Fibroblast of lung (primary cell): ENCODE data around the gene TSHZ2. TPM values are rescaled to one million over a fixed set of nuclear protein-coding genes. Genes with fewer than 3 reads are reported as not detected.

Source experiments
- DNase-seq, 2 donors: peaks; one replicate each; pipeline versions ENCODE4 v3.0.0 to v3.0.0-alpha.2; 2010; ENCODE audit warnings: low read depth in 2 of 2
- H2AFZ ChIP-seq: 2 replicates; pipeline ENCODE4 v1.5.1; 2012; ENCODE audit warnings: low read length, control low read depth, inconsistent platforms
- H3K27ac ChIP-seq: 2 replicates; pipeline ENCODE4 v1.5.1; 2011; ENCODE audit warnings: low read length, control low read depth; ENCODE audit not compliant: insufficient read depth
- H3K27me3 ChIP-seq: 2 replicates; pipeline ENCODE4 v1.5.1; 2011; ENCODE audit warnings: mild to moderate bottlenecking, low read length; ENCODE audit not compliant: control insufficient read depth, insufficient read depth
- H3K36me3 ChIP-seq: 2 replicates; pipeline ENCODE4 v1.5.1; 2011; ENCODE audit warnings: low read length; ENCODE audit not compliant: control insufficient read depth, insufficient read depth
- H3K4me1 ChIP-seq: 2 replicates; pipeline ENCODE4 v1.5.1; 2011; ENCODE audit warnings: low read length; ENCODE audit not compliant: control insufficient read depth, insufficient read depth; ENCODE audit errors: extremely low read depth
- H3K4me2 ChIP-seq: 2 replicates; pipeline ENCODE4 v1.5.1; 2011; ENCODE audit warnings: low read length, control low read depth; ENCODE audit not compliant: insufficient read depth; ENCODE audit errors: extremely low read depth
- H3K4me3 ChIP-seq, 4 experiments: fragments of 200-600 bp in 1 of 4; sonication (generic) in 1 of 4; replicated peaks in 1 of 4; 2 replicates each; pipeline ENCODE4 v1.5.1; 2011 to 2016; ENCODE audit warnings: low read length in 4 of 4, low read depth in 3 of 4, mild to moderate bottlenecking in 3 of 4, control low read depth in 2 of 4, inconsistent platforms in 1 of 4, mixed read lengths in 1 of 4; ENCODE audit not compliant: insufficient read depth in 1 of 4; ENCODE audit errors: control extremely low read depth in 1 of 4
- H3K79me2 ChIP-seq: 2 replicates; pipeline ENCODE4 v1.5.1; 2012; ENCODE audit warnings: mild to moderate bottlenecking, low read length, inconsistent platforms; ENCODE audit not compliant: control insufficient read depth, insufficient read depth
- H3K9ac ChIP-seq: 2 replicates; pipeline ENCODE4 v1.5.1; 2011; ENCODE audit warnings: mild to moderate bottlenecking, low read length, control low read depth; ENCODE audit not compliant: insufficient read depth
- H3K9me3 ChIP-seq: 2 replicates; pipeline ENCODE4 v1.5.1; 2012; ENCODE audit warnings: low read depth, low read length; ENCODE audit not compliant: control insufficient read depth, insufficient read depth
- H4K20me1 ChIP-seq: 2 replicates; pipeline ENCODE4 v1.5.1; 2011; ENCODE audit warnings: low read length; ENCODE audit not compliant: control insufficient read depth, insufficient read depth; ENCODE audit errors: extremely low read depth
- EZH2 ChIP-seq: IDR thresholded peaks from 2 replicates; pipeline ENCODE4 v1.5.1; 2012; ENCODE audit warnings: low read length, control low read depth, mild to moderate bottlenecking; ENCODE audit errors: missing control alignments
- polyA plus RNA-seq, 2 donors: library from polyadenylated mRNA; depleted of rRNA in 1 of 2; stranded (reverse) in 1 of 2; unstranded in 1 of 2; fragments of >200 nt; gene quantifications; 2 replicates each; pipeline ENCODE4 v1.2.1, GENCODE V29; 2011 to 2012; ENCODE audit warnings: missing spikeins in 1 of 2
- total RNA-seq: library from RNA; depleted of rRNA; stranded (reverse); fragments of >200 nt; gene quantifications from 2 replicates; pipeline ENCODE4 v1.2.1, GENCODE V29; 2014
- TF ChIP-seq, protein P1 (sequence below), 2 donors: IDR thresholded peaks in 1 of 2; conservative IDR thresholded peaks in 1 of 2; 1 replicate in 1 of 2; 2 replicates in 1 of 2; pipeline ENCODE4 v1.5.1; 2011 to 2012; ENCODE audit warnings: low read length in 2 of 2, control low read depth in 1 of 2, inconsistent platforms in 1 of 2, low read depth in 1 of 2, mild to moderate bottlenecking in 1 of 2

TSHZ2 gene
- total and polyA plus RNA-seq, 2 donors (not counting 1 experiment from before 2014, with no cell fraction given) = 0.15 to 2.6 TPM

GRCh38 chr20:52996130-52996529, 24.0 kb downstream of the TSHZ2 start:
- Histone ChIP-seq H4K20me1 (no peaks in the 10 kb centered on the region), H3K4me2 (no peak overlapping the region), H3K4me1 (no peaks in the 10 kb centered on the region), H3K9me3 (no peaks in the 10 kb centered on the region), H3K27ac (no peak overlapping the region), H2AFZ (no peak overlapping the region), H3K79me2 (no peaks in the 10 kb centered on the region), H3K4me3 (no peak overlapping the region), H3K27me3 (no peaks in the 10 kb centered on the region), H3K9ac (no peak overlapping the region), H3K36me3 (no peaks in the 10 kb centered on the region)
- DNase-seq = no peak
- TF ChIP-seq EZH2 = no peak

- H3K4me1 ChIP-seq = no peaks in the 10 kb centered on the region
- H2AFZ ChIP-seq = no peak overlapping the region
- TF ChIP-seq EZH2 = no peak
- TF ChIP-seq, protein P1, sequence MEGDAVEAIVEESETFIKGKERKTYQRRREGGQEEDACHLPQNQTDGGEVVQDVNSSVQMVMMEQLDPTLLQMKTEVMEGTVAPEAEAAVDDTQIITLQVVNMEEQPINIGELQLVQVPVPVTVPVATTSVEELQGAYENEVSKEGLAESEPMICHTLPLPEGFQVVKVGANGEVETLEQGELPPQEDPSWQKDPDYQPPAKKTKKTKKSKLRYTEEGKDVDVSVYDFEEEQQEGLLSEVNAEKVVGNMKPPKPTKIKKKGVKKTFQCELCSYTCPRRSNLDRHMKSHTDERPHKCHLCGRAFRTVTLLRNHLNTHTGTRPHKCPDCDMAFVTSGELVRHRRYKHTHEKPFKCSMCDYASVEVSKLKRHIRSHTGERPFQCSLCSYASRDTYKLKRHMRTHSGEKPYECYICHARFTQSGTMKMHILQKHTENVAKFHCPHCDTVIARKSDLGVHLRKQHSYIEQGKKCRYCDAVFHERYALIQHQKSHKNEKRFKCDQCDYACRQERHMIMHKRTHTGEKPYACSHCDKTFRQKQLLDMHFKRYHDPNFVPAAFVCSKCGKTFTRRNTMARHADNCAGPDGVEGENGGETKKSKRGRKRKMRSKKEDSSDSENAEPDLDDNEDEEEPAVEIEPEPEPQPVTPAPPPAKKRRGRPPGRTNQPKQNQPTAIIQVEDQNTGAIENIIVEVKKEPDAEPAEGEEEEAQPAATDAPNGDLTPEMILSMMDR (conservative IDR thresholded peaks at IDR 0.05 in 1 of 2, IDR thresholded peaks at IDR 0.05 in 1 of 2; ENCODE audit: low read depth in 1 of 2, low read length in 2 of 2) = no peak
- H3K4me2 ChIP-seq = no peak overlapping the region
- H3K9ac ChIP-seq = no peak overlapping the region
- no peaks in the 10 kb centered on the region for H4K20me1 ChIP-seq
- no peaks in the 10 kb centered on the region for H3K36me3 ChIP-seq
- no peaks in the 10 kb centered on the region for H3K79me2 ChIP-seq
- DNase-seq = no peak
- no peak overlapping the region for H3K4me3 ChIP-seq
- no peak overlapping the region for H3K27ac ChIP-seq
- H3K9me3 ChIP-seq = no peaks in the 10 kb centered on the region
- no peaks in the 10 kb centered on the region for H3K27me3 ChIP-seq
These were observed 24.5 kb downstream of the TSHZ2 start for GRCh38 chr20:52996658-52997057.

- H3K79me2 ChIP-seq = no peaks in the 10 kb centered on the region
- no peaks in the 10 kb centered on the region for H3K9me3 ChIP-seq
- H3K4me3 ChIP-seq = no peak overlapping the region
- H3K27ac ChIP-seq = no peak overlapping the region
- H3K27me3 ChIP-seq = no peaks in the 10 kb centered on the region
- no peak for TF ChIP-seq EZH2
- TF ChIP-seq, protein P1 (conservative IDR thresholded peaks at IDR 0.05 in 1 of 2, IDR thresholded peaks at IDR 0.05 in 1 of 2; ENCODE audit: low read depth in 1 of 2, low read length in 2 of 2) = no peak
- no peak overlapping the region for H3K4me2 ChIP-seq
- no peaks in the 10 kb centered on the region for H3K36me3 ChIP-seq
- H3K4me1 ChIP-seq = no peaks in the 10 kb centered on the region
- no peak overlapping the region for H3K9ac ChIP-seq
- H2AFZ ChIP-seq = no peak overlapping the region
- no peaks in the 10 kb centered on the region for H4K20me1 ChIP-seq
- DNase-seq = no peak
These were observed 26.1 kb downstream of the TSHZ2 start for GRCh38 chr20:52998268-52998667.
